NOMO-1 treated with DMSO at 0.1 percent for 48 hours (cell line): ENCODE data around the gene PLEKHG4.

Experiments
- DNase-seq: peaks from one replicate; lab custom pipeline; 2025; ENCODE audit not compliant: unreplicated experiment; lab: John Stamatoyannopoulos, UW

The PLEKHG4 gene

DNA sequence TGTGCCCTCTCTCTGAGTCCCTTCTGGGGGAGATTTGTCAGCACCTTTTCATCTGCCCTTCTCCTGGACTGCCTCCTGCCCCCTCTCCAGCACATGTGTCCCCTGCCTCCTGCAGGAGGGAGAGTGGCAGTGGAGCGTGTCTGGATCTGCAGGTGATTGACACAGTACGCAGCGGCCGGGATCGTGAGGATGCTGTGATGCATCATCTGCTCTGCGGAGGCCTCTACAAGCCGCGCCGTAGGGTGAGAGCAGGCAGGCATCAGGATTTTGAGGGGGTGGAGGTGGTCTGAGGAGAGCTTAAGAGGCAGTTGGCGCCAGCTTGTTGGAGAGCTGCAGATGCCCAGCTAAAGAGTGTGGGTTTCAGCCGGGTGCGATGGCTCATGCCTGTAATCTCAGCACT, 19.6 kb upstream of the PLEKHG4 start:
- no peak for DNase-seq

DNA sequence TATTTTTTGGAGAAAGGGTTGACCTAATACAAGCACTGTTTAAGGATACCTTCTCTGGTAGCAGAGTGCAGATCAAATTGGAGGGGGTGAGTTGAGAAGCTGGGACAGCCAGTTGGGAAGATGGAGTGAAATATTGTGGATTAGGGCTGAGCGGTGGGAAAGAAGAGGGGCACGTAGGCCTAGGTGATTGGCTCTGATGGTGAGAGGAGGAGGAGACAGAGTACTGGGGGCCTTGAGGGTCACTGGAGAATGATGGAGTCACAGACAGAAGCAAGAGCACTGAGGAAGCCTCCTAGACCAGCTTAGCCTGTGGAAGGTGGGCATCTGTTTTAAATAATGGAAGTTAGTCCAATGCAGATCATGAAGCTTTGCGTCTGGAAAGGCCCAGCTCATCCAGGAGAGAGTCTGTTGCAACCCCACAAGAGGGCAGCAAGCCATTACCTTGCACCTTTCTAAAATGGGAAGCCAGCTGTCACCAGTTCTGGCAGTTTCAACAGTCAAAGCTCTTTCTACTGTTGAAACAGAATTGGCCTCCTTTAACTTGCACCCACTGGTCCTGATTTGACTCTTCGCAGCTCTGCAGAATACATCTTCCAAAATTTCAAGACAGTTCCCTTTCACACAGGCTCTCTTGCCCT, 18.8 kb upstream of the PLEKHG4 start:
- peak; percentile 81 for DNase-seq

DNA sequence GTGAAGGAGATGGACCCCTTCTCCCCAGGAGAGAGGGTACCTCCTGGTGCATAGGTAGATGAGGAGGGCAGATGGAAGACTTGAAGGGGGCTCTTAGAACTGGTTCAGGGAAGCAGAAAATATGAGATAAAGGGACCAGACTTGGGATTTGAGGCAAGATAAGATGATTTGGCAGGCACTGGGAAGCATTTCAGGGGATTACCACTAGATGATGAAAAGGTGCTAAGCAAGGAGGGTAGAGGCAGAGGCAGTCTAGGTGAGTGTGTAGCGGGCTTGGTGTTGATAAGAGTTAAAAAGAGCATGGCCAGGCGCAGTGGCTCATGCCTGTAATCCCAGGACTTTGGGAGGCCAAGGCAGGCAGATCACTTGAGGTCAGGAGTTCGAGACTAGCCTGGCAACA, 16.1 kb upstream of the PLEKHG4 start:
- no peak for DNase-seq

DNA sequence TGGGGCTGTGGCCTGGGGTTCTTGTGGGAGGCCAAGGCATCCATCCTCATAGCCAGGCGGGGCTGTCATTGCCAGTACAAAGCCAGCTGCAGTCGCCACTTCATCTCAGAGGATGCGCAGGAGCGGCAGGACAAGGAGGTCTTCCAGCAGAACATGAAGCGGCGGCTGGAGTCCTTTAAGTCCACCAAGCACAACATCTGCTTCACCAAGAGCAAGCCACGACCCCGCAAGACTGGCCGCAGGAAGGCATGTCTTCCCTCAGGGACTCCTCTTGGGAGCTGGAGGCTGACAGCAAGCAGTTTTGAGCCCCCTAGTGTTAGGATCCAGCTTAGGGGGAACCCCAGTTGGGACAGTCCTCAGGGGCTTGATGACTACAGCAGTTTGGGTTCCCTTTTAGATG, 15.1 kb upstream of the PLEKHG4 start:
- no peak for DNase-seq

DNA sequence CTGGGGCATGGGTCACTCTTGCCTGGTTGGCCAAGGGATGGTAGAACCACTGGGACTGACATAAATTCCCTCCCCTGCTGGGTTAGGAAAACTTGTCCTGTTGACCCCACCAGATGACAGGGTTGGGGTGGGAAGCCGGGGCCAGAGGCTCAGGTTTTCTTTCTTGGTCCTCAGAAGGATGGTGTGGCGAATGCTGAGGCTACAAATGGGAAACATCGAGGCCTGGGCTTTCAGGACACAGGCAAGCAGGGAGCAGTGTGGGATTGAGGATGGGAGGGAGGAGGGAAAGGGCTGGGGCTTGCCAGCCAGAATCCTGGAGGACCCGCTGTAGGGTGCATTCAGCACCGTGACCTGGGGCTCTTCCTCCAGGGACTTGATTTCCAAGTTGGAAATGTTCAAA, 14.5 kb upstream of the PLEKHG4 start:
- DNase-seq = no peak

DNA sequence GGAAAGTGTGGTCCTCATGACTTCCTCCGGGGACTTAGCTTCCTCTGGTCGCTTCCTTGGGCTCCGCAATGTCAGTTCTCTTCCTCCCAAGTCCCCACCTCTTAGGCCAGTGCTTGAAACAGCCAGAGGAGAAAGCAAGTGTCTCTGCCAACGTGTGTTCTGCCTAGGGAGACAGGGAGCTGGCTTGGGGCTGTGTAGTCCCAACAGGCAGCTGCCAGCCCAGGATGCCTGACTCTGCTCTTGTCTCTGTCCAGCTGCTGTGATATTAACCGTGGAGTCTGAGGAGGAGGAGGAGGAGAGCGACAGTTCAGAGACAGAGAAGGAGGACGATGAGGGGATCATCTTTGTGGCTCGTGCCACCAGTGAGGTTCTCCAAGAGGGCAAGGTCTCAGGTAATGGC, 13.5 kb upstream of the PLEKHG4 start:
- DNase-seq = no peak

DNA sequence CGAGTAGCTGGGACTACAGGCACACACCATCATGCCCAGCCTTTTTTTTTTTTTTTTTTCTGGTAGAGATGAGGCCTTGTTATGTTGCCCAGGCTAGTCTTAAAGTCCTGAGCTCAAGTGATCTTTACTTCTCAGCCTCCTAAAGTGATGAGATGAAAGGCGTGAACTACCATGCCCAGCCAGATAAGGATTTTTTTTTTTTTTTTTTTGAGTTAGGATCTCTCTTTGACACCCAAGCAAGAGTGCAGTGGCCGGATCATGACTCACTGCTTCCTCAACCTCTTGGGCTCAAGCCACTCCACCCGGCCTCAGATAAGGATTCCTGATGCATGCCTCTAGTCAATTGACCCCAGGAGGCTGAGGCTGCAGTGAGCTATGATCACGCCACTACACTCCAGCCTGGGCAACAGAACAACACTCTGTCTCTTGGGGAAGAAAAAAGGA, 11.2 kb upstream of the PLEKHG4 start:
- DNase-seq = no peak

DNA sequence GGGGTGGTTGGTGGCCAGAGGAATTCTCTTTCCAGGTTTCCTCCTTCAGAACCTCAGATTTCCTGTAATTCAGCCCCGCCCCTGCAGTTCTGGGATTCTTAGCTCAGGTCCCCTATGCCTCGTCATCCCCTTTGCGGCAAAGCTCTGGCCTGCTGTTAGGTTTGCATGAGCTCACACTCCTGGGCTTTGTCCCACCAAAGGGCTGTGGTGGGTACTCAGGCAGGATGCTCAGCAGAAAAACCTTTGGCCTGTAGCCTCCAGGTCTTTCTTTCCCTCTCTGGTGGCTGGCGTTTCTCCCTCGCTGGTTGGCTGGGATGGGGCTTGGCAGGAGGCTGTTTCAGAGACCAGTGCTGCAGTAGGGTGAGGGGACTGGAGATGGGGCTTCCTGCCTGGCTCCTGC, 9.6 kb upstream of the PLEKHG4 start:
- DNase-seq = no peak

DNA sequence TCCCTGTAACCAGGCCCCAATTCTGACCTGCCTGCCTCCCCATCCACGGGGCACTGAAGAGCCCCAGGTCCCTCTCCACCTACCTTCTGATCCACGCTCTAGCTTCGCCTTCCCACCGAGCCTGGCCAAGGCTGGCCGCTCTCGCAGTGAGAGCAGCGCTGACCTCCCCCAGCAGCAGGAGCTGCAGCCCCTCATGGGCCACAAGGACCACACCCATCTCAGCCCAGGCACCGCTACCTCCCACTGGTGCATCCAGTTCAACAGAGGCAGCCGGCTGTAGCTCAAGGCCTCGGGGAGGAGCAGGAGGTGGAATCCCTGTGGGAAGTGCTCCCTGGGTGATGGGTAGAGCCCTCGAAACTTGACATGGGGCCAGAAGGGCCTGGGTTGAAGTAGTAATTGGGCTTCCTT, 8.4 kb upstream of the PLEKHG4 start:
- no peak for DNase-seq

DNA sequence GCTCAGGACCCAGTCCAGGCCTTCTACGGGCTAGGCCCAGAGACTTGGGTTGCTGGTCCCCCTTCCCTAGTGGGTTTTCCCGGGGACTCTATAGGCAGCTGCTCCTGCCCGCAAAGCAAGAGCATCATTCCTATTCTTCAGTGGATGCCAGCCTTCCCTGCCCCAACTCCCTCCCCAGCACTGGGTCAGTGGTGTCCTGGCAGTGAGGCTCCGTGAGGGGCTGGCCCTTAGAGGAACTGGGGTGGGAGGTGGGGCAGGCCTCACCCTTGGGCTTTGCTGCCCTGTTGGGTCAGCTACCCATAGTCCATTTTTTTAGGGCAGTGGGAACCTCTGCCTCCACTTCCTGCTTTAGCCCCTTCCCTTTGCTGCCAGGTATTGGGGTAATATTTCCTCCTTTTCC, 7.9 kb upstream of the PLEKHG4 start:
- no peak for DNase-seq

DNA sequence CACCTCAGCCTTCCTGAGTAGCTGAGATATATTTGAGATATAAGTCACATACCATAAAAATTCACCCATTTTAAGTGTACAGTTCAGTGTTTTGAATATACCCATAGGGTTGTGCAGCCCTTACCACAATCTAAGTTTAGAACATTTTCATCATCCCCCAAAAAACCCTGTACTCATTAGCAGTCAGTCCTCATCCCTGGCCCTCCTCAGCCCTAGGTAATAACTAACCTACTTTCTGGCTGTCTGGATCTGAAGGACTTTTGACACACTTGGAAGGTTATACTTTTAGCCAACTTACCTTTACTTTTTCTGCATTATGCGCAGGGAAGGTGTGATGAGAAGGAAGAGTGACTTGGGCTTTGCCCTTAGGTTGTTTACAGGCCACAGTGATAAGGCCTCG, 4.0 kb upstream of the PLEKHG4 start:
- DNase-seq = no peak

DNA sequence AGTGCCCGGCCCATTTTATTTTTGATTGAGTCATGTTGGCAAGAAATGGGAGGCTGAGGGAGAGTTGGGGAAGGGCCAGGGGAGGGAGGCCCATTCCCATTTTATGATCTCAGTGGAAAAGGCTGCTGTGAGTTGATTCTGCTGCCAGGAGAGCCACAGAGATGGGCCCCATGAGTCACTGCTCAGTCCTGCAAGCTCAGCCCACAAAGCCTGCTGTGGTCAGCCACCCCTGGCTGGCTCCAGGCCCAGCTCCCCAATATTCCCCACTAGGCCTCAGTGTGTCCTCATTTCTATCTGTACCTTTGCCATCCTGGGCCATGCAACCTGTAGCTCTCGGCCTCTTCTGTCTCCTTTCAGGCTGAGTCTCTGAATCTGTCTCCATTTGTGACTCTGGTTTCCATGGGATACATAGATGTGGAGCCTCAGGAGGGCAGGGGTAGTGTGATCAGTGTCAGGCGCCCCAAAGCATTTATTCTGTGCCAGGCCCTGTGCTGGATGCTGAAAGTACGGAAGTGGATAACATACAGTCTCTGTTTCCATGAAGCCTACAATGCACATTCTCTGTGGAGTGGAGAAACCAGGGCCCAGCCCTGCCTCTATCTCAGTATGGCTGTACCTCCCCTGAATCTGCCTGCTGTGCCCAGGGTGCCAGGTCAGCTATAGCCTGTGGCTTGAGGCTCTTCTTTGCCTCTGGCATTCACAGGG, 1.9 kb upstream of the PLEKHG4 start:
- DNase-seq = no peak

DNA sequence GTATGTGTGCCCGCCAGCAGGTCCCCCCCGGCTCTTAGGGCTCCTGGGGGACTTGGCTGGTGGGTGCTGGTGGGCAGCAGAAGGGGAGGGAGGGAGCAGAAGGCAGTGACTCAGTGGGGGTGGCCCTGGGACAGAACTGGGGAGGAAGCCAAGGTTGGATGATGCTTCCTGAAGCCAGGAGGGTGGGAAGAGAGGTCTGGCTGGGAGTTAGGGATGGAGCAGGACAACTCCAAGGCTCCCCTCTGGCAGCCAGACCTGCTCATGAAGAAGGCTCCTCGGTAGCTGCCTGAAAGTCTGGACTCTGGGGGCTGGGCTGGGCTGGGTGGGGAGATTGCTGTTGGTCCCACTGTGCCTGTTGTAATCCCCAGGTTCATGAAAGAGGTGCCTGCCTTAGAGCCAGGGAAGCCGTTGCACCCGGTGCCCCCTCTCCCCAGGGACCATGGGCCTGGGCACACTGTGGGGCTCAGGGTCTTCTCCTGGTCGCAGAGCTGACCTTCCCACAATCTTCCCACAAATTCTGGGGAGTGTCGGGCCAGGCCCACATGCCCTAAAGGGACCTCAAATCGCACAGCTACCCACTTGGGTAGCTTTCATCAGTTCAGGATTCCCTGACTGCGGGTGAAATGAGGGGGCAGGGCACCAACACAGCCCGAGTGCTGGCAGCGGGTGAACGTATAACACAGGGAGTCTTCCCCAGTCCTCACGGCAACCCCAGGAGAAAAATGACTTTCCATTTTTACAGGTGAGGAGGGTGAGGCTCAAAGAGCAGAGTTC, 1.1 kb upstream of the PLEKHG4 start:
- no peak for DNase-seq

DNA sequence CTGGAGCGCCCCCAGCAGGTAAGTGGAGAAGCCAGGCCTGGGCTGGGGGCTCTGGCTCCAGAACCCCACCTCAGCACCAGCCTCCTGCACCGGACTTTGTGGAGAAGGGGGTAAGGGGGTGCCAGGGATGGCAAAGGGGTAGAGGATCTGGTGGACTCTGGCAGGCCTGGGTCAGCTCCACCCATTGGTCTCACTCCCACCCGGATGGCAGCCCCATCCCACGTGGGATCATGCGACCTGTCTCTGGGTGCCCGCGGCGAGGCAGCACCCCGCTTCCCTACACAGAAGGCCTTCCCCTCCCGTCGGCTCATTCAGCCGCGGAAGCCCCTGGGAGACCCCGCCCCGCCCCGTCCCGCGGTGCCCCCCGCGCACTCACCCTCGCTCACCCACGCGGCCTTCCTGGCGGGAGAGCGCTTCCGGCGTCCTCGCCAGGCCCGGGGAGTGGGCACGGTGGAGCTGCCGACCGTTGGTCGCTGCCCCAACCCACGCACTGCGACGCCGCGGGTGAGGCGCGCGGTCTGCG, 498 bp upstream of the PLEKHG4 start:
- peak; percentile 10 for DNase-seq

DNA sequence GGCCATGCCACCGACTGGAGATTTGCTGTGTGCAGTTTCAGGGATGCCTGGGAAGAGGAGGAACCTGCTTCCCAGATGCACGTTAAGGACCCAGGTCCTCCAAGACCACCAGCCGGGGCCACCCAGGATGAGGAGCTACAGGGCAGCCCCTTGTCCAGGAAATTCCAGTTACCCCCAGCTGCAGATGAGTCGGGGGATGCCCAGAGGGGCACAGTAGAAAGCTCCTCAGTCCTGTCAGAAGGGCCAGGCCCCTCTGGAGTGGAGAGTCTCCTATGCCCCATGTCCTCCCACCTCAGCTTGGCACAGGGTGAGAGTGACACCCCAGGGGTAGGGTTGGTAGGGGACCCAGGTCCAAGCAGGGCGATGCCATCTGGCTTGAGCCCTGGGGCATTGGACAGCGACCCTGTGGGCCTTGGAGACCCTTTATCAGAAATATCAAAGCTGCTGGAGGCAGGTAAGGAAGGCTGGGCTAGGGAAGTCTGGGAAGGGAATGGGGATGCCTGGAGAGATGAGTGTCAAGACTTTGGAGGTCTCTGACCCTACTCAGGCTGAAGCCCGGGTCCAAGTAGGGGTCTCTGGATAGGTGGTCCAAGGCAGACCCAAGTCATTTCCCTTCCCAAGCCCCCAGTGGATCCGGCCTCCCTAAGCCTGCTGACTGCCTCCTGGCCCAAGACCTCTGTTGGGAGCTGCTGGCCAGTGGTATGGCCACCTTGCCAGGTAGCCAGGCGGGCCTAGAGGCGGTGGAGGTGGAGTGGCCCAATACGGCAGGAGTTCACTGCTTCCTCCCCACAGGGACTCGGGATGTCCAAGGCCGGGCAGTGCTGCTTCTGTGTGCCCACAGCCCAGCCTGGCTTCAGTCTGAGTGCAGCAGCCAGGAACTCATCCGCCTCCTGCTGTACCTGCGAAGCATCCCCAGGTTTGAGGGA, 1.0 kb downstream of the PLEKHG4 start:
- no peak for DNase-seq

DNA sequence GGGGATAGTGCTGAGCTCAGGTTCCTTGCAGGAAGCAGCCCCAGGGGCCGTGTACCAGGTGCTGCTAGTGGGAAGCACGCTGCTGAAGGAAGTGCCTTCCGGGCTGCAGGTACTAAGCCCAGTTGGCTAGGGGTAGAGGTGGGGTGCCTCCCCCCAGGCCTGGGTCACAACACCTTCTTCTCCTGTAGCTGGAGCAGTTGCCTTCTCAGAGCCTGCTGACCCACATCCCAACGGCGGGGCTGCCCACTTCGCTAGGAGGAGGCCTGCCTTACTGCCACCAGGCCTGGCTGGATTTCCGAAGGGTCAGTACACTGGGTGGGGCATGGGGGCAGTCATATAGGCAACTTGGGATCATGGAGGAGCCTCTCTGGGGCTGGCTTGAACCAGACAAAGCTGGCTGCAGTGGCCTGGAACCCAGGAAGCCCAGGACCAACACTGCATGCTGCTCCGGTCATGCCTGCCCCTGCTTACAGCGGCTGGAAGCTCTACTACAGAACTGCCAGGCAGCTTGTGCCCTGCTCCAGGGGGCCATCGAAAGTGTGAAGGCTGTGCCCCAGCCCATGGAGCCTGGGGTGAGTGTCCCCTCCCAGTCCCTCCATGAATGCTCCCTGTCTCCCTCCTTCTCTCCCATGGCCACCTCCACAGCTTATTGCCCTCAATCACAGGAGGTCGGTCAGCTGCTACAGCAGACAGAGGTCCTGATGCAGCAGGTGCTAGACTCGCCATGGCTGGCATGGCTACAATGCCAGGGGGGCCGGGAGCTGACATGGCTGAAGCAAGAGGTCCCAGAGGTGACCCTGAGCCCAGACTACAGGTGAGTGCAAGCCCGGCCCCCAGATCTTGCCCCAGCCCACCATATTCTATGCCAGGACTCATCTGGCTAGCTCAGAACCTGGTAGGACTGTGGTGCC, 2.5 kb downstream of the PLEKHG4 start:
- no peak for DNase-seq

DNA sequence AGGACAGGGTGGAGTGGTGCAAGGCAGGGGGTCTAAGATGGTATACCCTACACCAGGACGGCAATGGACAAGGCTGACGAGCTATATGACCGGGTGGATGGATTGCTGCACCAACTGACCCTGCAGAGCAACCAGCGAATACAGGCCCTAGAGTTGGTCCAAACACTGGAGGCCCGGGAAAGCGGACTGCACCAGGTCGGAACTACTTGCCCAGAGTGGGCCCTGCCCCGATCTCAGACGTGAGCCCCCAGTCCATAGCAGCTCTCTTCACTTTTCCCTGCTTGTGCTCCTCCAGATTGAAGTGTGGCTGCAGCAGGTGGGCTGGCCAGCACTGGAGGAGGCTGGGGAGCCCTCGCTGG, 3.1 kb downstream of the PLEKHG4 start:
- no peak for DNase-seq

DNA sequence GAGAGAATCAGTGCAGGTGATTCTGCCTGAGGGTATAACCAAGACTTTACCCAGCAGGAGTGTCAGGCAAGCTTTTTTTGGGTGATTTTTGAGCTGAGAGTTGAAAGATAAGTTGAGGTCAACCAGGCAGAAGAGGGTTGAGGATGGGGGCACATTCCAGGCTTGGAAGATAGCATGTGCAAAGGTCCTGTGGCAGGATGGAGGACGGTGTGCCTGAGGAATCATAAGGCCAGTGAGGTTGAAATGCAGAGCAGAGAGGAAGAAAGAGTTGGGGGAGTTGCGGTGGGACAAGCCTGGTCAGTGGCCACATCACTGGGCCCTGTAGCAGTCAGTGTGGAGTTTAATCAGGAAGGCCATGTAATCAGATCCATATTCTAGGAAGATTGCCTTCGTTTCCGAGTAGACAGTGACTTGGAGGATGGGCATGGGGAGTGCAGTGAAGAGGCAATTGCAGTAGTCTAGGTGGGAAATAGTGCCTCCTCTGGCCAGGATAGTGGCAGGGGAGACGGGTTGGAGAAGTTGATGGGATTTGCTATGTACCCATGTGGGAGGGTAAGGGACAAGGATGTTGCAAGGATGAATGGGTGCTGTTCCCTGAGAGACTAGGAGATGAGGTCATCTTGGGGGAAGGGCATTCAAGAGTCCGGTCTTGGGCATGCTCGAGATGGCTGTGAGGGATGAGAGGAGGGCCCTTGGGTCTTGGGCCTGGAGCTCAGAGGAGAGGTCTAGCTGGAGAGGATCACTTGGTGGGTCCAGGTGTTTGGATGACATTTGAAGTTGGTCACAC, 3.9 kb downstream of the PLEKHG4 start:
- DNase-seq = no peak
